Neuron (in vitro differentiated cells): ENCODE data around the gene RAB40C.
A peak's percentile ranks its signal among the peaks of the same experiment; 100 is the strongest.

Experiments
- H2AFZ ChIP-seq: one replicate; pipeline ENCODE4 v1.6.1; 2013; ENCODE audit warnings: low read depth, mild to moderate bottlenecking, inconsistent platforms, low read length, moderate library complexity
- H3K27me3 ChIP-seq: one replicate; pipeline ENCODE4 v1.6.1; 2013; ENCODE audit warnings: low read length; ENCODE audit not compliant: insufficient read depth
- H3K36me3 ChIP-seq: one replicate; pipeline ENCODE4 v1.6.1; 2013; ENCODE audit warnings: low read length; ENCODE audit not compliant: insufficient read depth
- H3K4me1 ChIP-seq: one replicate; pipeline ENCODE4 v1.6.1; 2013; ENCODE audit warnings: low read length; ENCODE audit not compliant: insufficient read depth
- H3K4me3 ChIP-seq: 2 replicates; pipeline ENCODE4 v1.5.1; 2013; ENCODE audit warnings: mild to moderate bottlenecking, low read length, moderate library complexity
- H3K9me3 ChIP-seq: one replicate; pipeline ENCODE4 v1.6.1; 2013; ENCODE audit warnings: low read length

The RAB40C gene

DNA sequence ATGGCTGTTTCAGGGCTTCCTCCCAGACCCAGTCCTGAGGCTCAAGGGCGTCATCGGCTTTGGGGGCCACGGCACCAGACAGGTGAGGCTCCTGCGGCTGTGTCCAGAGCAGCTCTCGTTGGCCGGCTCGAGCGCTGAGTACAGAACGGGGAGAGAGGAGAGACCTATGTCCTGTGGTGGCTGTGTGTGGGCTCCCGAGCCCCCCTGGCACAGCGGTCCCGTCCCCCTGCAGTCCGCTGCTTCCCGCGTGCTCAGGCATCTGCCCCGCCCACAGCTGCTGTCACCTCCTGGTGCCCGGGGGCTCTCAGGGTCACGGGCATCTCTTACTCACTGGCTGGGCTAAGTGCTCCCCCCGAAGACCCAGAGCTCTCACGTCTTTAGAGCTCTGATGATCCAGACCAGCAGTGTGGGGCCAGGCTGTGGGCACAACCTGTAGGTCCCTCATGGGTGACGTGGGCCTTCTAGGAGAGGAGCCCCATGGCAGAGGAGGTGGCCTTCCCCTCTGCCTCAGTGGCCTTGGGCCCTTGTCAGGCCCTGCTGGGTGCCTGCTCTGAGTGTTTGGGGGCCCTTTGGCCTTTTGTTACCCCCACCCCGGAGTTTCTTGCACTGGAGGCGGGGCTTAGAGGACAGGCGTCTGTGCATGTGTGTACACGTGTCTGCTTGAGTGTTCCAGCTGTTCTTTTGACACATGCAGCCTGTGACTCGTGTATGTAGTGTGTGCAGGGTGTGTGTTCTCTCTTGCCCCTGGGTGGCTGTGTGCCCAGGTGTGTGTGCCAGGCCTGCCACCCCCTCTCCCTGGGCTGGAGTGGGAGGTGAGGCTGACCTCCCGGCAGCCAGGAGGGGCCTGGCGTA is 62.8 kb downstream of the RAB40C start:
- Histone ChIP-seq H2AFZ (no peak overlapping the region), H3K4me3 (no peak overlapping the region), H3K27me3 (no peaks in the 10 kb centered on the region), H3K9me3 (no peaks in the 10 kb centered on the region), H3K36me3 (peaks cover 33% of the 10 kb centered on the region), H3K4me1 (peaks cover 17% of the 10 kb centered on the region)

DNA sequence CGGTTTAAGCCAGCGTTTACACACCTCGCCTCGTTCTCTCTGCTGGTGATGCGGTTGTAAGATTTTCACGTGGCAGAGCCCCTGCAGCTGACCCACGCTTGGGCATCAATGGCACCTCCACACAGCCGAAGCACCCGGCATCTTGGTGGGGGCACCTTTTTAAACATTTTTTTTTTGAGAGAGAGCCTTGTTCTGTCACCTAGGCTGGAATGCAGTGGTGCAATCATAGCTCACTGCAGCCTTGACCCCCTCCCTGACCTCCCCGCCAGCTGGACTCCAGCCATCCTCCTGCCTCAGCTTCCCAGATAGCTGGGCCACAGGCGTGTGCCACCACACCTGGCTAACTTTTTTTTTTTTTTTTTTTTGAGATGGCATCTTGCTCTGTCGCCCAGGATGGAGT is 64.2 kb downstream of the RAB40C start:
- no peaks in the 10 kb centered on the region for H3K27me3 ChIP-seq

DNA sequence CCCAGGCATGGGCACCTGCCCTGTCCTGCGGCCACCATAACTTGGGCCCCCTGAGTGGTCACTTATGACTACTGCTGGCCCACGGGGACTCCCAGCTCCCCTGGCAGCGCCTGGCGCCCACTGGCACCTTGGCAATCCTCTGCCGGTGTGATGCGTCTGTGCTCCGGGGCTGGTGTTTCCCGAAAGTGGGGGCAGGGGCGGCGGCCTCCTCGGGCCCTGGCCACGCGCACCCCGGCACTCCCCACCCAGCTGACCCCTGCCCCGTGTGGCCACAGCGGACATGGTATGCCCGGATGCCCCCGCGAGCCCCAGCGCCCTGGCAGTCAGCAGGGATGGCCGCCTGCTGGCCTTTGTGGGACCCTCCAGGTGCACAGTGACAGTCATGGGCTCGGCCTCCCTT is 67.6 kb downstream of the RAB40C start:
- no peaks in the 10 kb centered on the region for H3K9me3 ChIP-seq
- H3K27me3 ChIP-seq: no peaks in the 10 kb centered on the region
- H3K36me3 ChIP-seq: peaks cover 54% of the 10 kb centered on the region
- H3K4me1 ChIP-seq: peaks cover 2% of the 10 kb centered on the region
- no peak overlapping the region for H2AFZ ChIP-seq
- no peak overlapping the region for H3K4me3 ChIP-seq

More for the DNA sequence above, 64.2 kb downstream of the RAB40C start:
- Histone ChIP-seq H2AFZ (no peak overlapping the region), H3K36me3 (peaks cover 47% of the 10 kb centered on the region), H3K4me1 (peaks cover 8% of the 10 kb centered on the region), H3K9me3 (no peaks in the 10 kb centered on the region), H3K4me3 (no peak overlapping the region)

DNA sequence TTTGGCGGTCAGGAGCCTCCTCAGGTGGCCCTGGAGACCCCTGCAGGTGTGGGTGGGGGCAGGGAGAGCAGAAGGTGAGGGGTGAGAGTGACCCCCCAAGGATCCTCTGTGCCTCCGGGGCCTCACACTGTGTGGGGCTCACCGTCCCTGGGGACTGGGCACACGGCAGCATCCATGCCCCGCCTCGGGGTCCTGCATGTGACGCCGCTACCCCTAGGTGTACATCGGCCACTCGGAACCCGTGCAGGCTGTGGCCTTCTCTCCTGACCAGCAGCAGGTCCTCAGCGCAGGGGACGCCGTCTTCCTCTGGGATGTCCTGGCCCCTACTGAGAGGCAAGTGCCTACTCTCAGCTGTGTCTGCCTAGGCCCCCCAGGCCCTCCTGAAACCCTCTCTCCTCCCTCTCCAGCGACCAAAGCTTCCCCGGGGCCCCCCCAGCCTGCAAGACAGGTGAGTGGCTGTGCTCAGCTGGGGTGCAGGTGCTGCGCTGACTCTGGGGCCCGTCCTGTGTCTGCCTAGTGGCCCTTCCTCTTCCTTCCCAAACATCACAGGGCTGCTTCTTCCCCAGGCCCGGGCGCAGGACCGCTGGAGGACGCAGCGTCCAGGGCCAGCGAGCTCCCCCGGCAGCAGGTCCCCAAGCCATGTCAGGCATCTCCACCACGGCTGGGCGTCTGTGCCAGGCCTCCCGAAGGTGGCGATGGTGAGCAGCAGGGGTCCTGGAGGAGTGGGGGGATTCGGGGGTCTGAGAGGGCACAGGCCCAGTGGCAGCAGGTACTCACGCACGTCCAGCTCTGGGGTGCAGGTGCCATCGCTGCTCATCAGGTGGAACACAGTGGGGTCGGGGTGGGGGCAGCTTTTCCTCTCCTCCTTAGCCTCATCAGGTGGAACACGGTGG is 69.1 kb downstream of the RAB40C start:
- H3K4me3 ChIP-seq: no peak overlapping the region
- peaks cover 50% of the 10 kb centered on the region for H3K36me3 ChIP-seq
- H3K4me1 ChIP-seq: peaks cover 2% of the 10 kb centered on the region

DNA sequence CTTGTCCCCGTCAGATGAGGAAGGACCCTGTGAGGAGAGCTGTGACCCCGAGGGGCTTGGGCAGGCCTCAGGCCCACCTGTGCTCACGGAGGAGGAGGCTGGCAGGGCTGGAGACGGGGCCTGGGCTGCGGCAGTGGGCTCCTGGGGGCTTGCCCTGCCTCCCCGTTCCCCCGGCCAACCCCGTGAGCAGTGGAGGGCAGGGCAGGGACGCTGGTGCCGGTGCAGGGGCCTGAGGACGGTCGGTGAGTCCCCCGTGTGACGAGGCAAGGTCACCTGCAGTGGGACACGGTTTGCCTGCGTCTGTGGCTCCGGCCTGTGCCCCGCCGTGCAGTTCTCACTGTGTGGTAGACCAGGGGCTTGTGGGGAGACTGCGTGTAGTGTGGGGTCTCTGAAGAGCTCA is 69.8 kb downstream of the RAB40C start:
- Histone ChIP-seq H3K4me3 (no peak overlapping the region), H3K4me1 (peaks cover 2% of the 10 kb centered on the region), H3K36me3 (peaks cover 49% of the 10 kb centered on the region), H3K9me3 (no peaks in the 10 kb centered on the region), H2AFZ (no peak overlapping the region), H3K27me3 (no peaks in the 10 kb centered on the region)

More for the DNA sequence above, 69.1 kb downstream of the RAB40C start:
- Histone ChIP-seq H3K9me3 (no peaks in the 10 kb centered on the region), H3K27me3 (no peaks in the 10 kb centered on the region), H2AFZ (no peak overlapping the region)

DNA sequence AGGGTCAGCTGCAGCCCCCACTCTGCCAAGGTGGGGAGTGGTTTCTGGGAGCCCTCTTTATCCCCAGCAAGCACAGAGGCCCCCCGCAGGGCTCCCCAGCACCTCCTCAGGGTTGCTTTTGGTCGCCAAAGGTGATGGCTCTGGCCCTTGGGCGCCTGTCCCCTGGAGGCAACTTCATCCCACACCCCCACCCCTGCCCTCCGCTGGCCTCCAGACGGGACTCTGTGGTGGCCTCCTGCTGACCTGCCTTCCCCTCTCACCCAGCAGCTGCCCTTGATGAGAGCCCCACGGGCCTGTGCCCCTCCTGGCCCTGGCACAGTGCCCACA is 70.2 kb downstream of the RAB40C start:
- H3K27me3 ChIP-seq: no peaks in the 10 kb centered on the region
- no peaks in the 10 kb centered on the region for H3K9me3 ChIP-seq
- peaks cover 2% of the 10 kb centered on the region for H3K4me1 ChIP-seq
- peaks cover 47% of the 10 kb centered on the region for H3K36me3 ChIP-seq
- no peak overlapping the region for H2AFZ ChIP-seq
- H3K4me3 ChIP-seq: no peak overlapping the region

DNA sequence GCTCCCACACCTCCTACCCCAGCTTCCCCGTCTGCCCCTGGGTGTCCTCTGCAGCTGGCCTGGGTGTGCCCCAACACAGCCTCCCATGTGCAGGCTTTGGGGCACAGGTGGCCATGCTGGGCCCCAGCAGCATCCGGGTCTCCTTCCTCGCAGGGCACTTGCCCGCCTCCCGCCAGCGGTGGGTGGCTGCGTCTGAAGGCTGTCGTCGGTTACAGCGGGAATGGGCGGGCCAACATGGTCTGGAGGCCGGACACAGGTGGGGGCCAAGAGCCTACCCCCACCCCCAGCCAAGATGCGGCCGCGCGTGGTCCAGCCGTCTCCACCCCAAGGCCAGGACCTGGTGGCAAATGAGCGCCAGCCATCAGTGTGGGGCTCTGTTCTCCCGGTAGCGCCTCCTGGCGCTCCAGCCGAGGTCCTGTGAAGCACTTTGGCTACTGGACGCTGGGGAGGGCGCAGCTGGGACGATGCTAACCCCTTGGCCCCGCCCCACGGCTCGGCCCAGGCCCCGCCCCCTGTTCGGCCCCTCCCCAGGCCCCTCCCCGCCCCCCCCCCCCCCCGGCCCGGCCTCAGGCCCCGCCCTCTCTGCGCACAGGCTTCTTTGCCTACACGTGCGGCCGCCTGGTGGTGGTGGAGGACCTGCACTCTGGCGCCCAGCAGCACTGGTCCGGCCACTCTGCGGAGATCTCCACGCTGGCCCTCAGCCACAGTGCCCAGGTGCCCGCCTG is 70.8 kb downstream of the RAB40C start:
- H3K9me3 ChIP-seq: no peaks in the 10 kb centered on the region
- H2AFZ ChIP-seq: no peak overlapping the region
- H3K4me1 ChIP-seq: peaks cover 2% of the 10 kb centered on the region
- H3K4me3 ChIP-seq: no peak overlapping the region
- H3K27me3 ChIP-seq: no peaks in the 10 kb centered on the region
- peaks cover 41% of the 10 kb centered on the region for H3K36me3 ChIP-seq

DNA sequence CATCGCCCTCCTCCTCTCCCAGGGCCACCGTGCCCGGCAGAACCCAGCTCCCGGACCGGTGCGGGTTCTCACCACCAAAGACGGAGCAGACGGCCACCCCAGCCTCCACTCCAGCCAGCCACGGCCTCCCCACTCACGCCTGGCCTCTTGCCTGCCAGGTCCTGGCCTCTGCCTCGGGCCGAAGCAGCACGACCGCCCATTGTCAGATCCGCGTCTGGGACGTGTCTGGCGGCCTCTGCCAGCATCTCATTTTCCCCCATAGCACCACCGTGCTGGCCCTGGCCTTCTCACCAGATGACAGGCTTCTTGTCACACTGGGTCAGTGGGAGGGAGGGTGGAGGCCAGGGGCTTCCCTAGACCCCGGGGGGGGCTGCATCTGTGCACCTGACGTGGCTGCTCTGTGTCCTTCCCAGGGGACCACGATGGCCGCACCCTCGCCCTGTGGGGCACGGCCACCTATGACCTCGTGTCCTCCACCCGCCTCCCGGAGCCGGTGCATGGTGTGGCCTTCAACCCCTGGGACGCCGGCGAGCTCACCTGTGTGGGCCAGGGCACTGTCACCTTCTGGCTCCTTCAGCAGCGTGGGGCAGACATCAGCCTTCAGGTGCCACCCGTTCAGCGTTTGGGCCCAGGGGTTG is 71.4 kb downstream of the RAB40C start:
- Histone ChIP-seq H3K9me3 (no peaks in the 10 kb centered on the region), H3K4me1 (peaks cover 2% of the 10 kb centered on the region), H3K36me3 (peaks cover 41% of the 10 kb centered on the region), H3K27me3 (no peaks in the 10 kb centered on the region), H3K4me3 (no peak overlapping the region), H2AFZ (no peak overlapping the region)

DNA sequence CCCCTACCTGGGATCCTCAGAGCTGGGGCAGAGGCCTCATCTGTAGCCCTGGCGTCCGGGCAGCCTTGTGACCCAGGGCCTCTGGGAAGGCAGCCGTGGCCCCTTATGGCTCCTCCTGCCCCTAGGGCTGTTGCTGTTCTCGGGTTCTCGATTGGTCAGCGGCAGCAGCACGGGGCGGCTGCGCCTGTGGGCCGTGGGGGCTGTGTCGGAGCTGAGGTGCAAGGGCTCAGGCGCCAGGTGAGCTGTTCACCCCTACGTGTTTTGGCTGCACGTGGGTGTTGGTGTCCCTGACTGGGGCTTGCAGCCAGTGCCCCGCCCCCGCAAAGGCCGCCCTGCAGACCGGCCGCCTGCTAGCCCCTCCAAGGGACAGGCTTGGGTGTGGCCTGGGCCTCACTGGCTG is 72.2 kb downstream of the RAB40C start:
- H3K36me3 ChIP-seq: peaks cover 34% of the 10 kb centered on the region
- H3K9me3 ChIP-seq: no peaks in the 10 kb centered on the region
- no peaks in the 10 kb centered on the region for H3K27me3 ChIP-seq
- no peak overlapping the region for H2AFZ ChIP-seq
- no peak overlapping the region for H3K4me3 ChIP-seq
- peaks cover 2% of the 10 kb centered on the region for H3K4me1 ChIP-seq

DNA sequence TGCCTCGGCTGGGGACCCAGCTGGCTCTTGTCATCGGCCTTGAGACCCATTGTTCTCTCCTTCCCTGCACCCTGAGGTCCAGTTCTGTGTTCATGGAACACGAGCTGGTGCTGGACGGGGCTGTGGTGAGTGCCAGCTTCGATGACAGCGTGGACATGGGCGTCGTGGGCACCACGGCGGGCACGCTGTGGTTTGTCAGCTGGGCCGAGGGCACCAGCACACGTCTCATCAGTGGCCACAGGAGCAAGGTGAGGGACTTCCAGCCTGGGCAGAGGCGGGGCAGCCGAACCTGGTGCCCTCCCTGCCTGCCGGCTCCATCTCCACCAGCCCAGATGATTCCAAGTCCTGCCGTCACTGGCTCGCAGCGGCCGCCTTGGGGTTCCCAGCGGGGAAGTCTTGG is 72.7 kb downstream of the RAB40C start:
- H3K4me3 ChIP-seq: no peak overlapping the region
- no peaks in the 10 kb centered on the region for H3K27me3 ChIP-seq
- H3K36me3 ChIP-seq: peaks cover 31% of the 10 kb centered on the region
- H3K4me1 ChIP-seq: peaks cover 6% of the 10 kb centered on the region
- H3K9me3 ChIP-seq: no peaks in the 10 kb centered on the region
- no peak overlapping the region for H2AFZ ChIP-seq

DNA sequence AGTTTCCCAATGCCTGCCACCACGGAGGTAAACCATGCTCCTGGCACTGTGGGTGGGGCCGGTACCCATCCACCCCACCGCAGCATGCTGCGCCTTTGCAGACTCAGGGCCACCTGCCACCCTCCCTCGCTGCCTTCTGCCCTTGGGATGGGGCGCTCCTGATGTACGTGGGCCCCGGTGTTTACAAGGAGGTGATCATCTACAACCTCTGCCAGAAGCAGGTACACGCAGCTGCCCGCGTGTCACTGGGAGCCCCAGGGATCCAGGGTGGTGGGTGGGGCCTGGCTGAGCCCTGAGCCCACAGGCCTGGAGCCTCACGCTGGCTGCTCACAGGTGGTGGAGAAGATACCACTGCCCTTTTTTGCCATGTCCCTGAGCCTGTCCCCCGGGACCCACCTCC is 76.7 kb downstream of the RAB40C start:
- Histone ChIP-seq H2AFZ (no peak overlapping the region), H3K4me3 (no peak overlapping the region), H3K9me3 (no peaks in the 10 kb centered on the region)

DNA sequence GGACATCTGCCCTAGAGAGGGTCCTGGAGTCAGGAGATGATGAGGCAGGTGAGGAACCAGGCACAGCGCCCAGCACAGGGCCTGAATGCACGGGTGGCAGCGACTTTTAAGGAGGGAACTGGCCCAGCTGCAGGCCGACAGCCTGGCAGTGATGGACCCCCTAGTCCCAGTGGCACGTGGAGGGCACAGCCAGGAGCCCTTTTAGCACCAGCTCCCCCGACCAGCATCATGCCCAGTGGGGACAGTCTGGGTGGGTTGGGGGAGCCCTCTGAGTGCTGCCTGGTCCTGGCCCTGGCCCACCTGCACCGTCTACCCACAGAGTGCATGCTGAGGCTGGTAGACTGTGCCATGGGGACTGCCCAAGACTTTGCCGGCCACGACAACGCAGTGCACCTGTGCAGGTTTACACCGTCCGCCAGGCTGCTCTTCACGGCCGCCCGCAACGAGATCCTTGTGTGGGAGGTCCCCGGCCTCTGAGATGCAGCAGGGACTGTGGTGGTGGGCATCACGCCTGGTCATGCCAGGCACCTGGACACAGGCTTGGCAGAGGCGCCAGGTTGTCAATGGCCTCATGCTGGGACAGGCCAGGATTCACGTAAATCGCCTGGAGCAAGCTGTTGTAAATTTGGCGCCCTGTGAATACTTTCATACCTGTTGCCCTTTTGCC is 77.4 kb downstream of the RAB40C start:
- no peaks in the 10 kb centered on the region for H3K27me3 ChIP-seq
- H2AFZ ChIP-seq: peak overlapping the region; percentile 31
- H3K4me1 ChIP-seq: peaks cover 11% of the 10 kb centered on the region
- H3K9me3 ChIP-seq: no peaks in the 10 kb centered on the region
- H3K4me3 ChIP-seq: no peak overlapping the region
- peaks cover 31% of the 10 kb centered on the region for H3K36me3 ChIP-seq

More for the DNA sequence above, 76.7 kb downstream of the RAB40C start:
- Histone ChIP-seq H3K4me1 (peaks cover 11% of the 10 kb centered on the region), H3K36me3 (peaks cover 30% of the 10 kb centered on the region), H3K27me3 (no peaks in the 10 kb centered on the region)
